HG02938 (cell line): ENCODE measurements around the gene ANKRD6.

Source experiments
- ATAC-seq: cut with Tn5 transposase; IDR thresholded peaks from one replicate; pipeline ENCODE4 v1.9.1; 2021; ENCODE audit warnings: mild to moderate bottlenecking, moderate library complexity; ENCODE audit not compliant: unreplicated experiment

The ANKRD6 gene

GRCh38 chr6:89555806-89556205, 122.9 kb downstream of the ANKRD6 start:
- no peak for ATAC-seq

GRCh38 chr6:89559487-89559886, 126.5 kb downstream of the ANKRD6 start:
- ATAC-seq = no peak

GRCh38 chr6:89562093-89562973, 129.4 kb downstream of the ANKRD6 start:
- no peak for ATAC-seq

- ATAC-seq = no peak
Measured at GRCh38 chr6:89563866-89564265, 130.9 kb downstream of the ANKRD6 start.

- no peak for ATAC-seq
Measured at GRCh38 chr6:89564752-89565427, 131.9 kb downstream of the ANKRD6 start.

- ATAC-seq = no peak
Measured at GRCh38 chr6:89566008-89566800, 133.3 kb downstream of the ANKRD6 start.

- no peak for ATAC-seq
Measured at GRCh38 chr6:89566930-89567629, 134.1 kb downstream of the ANKRD6 start.

- ATAC-seq = no peak
Measured at GRCh38 chr6:89567630-89568390, 134.9 kb downstream of the ANKRD6 start.

GRCh38 chr6:89574910-89575561, 142.1 kb downstream of the ANKRD6 start:
- no peak for ATAC-seq

GRCh38 chr6:89575562-89575960, 142.6 kb downstream of the ANKRD6 start:
- ATAC-seq = no peak

- ATAC-seq = no peak
Measured at GRCh38 chr6:89580997-89581666, 148.2 kb downstream of the ANKRD6 start.

- ATAC-seq = no peak
Measured at GRCh38 chr6:89581689-89582088, 148.7 kb downstream of the ANKRD6 start.

GRCh38 chr6:89582669-89583325, 149.8 kb downstream of the ANKRD6 start:
- no peak for ATAC-seq

- no peak for ATAC-seq
Measured at GRCh38 chr6:89583559-89583958, 150.6 kb downstream of the ANKRD6 start.

GRCh38 chr6:89584539-89584938, 151.6 kb downstream of the ANKRD6 start:
- no peak for ATAC-seq

- no peak for ATAC-seq
Measured at GRCh38 chr6:89585154-89585553, 152.2 kb downstream of the ANKRD6 start.

GRCh38 chr6:89589297-89590025, 156.5 kb downstream of the ANKRD6 start:
- no peak for ATAC-seq

- ATAC-seq = no peak
Measured at GRCh38 chr6:89590133-89590532, 157.2 kb downstream of the ANKRD6 start.
